ENCODE results near the gene RAB3GAP1. TPM values are rescaled to one million over a fixed set of nuclear protein-coding genes. Genes with fewer than 3 reads are reported as not detected.

RAB3GAP1 gene
- total RNA-seq, 2 experiments from 2014 or later: 22.9 to 23.0 TPM

DNA sequence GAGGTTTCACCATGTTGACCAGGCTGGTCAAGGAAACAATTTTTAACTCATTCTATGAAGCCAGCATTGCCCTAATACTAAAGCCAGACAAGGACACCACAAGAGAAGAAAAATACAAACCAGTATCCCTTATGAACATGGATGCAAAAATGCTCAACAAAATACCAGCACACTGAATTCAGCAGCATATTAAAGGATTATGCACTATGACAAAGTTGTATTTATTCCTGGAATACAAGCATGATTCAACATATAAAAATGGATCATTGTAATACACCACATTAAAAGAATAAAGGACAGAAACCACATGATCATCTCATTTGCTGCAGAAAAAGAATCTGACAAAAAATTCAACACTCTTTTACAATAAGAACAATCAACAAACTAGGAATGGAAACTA lies 138.7 kb downstream of the RAB3GAP1 start:
- Mint-ChIP-seq H3K4me1 (no peaks in the 10 kb centered on the region), H3K36me3 (ENCODE audit: low read depth) (no peaks in the 10 kb centered on the region), H3K27ac (no peak overlapping the region), H3K27me3 (no peaks in the 10 kb centered on the region), H3K4me3 (no peak overlapping the region), H3K9me3 (peaks cover 5% of the 10 kb centered on the region)
- no peak for DNase-seq
- POLR2A ChIA-PET: no interaction called here
- CTCF ChIA-PET: no interaction called here

DNA sequence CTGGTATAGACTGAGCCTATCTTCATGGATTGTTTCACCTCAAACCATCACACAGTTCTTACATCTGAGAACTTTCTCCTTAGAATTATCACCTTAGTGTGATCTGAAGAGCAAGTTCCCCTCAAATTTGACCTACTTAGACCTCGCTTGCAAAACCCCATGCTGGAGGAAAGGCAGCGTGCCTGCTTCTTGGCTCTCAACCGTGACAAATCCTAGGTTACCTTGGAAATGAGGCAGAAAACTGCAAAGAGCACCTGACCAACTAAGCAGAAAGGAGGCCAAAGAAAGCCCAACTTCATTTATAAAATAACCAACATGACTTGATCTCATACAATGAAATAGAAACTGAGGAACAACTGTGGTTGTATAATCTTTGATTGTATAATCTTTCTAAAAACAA lies 146.4 kb downstream of the RAB3GAP1 start:
- no peak overlapping the region for H3K27ac Mint-ChIP-seq
- ChIA-PET POLR2A (no interaction called here), CTCF (no interaction called here)
- no peaks in the 10 kb centered on the region for H3K4me1 Mint-ChIP-seq
- H3K9me3 Mint-ChIP-seq: no peaks in the 10 kb centered on the region
- no peaks in the 10 kb centered on the region for H3K27me3 Mint-ChIP-seq
- no peak overlapping the region for H3K4me3 Mint-ChIP-seq
- H3K36me3 Mint-ChIP-seq (ENCODE audit: low read depth): no peaks in the 10 kb centered on the region
- DNase-seq: no peak

DNA sequence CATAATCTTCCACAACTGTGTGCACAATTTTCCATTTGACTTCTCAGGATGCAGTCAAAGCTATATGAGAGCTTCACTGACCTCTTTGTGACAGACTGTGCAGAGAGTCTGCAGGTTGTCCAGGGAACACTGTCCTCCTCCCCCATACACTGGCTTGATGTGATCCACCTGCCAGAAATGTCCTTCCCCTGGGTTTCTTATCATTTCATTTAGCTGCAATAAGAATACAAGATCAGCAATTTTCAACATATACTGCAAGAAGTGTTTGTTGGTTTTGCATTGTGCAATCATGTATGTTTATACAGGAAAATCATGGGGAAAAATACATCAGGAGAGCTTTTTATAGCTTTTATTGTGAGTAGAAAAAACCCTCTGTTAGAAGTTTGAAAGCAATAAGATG lies 150.7 kb downstream of the RAB3GAP1 start:
- CTCF ChIA-PET: no interaction called here

DNA sequence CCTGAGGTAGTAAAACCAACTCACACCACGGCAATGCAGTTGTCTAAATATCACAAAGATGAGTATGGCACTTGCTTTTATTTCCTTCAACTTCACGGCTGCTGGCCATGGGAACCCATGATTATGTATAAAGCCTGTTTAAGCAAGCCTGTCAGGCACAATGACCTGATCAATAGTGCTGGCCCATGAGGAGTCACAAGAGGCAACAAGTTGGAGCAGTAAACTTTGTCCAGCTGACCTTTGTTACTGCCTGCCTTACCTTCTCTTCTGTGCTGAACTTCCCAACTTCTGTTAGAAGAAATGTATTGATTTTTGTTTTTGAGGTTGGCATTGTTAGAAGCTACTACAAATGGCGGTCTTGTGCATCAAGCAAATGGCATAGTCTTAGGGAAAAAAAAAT lies 151.9 kb downstream of the RAB3GAP1 start:
- no peak overlapping the region for H3K27ac Mint-ChIP-seq
- no peak for DNase-seq
- H3K9me3 Mint-ChIP-seq: no peaks in the 10 kb centered on the region
- no peaks in the 10 kb centered on the region for H3K27me3 Mint-ChIP-seq
- no peaks in the 10 kb centered on the region for H3K36me3 Mint-ChIP-seq (ENCODE audit: low read depth)
- ChIA-PET POLR2A (no interaction called here), CTCF (no interaction called here)
- no peak overlapping the region for H3K4me3 Mint-ChIP-seq
- H3K4me1 Mint-ChIP-seq: no peaks in the 10 kb centered on the region

More for the DNA sequence above, 150.7 kb downstream of the RAB3GAP1 start:
- no peaks in the 10 kb centered on the region for H3K27me3 Mint-ChIP-seq
- no peaks in the 10 kb centered on the region for H3K4me1 Mint-ChIP-seq
- H3K36me3 Mint-ChIP-seq (ENCODE audit: low read depth): no peaks in the 10 kb centered on the region
- H3K9me3 Mint-ChIP-seq: no peaks in the 10 kb centered on the region
- DNase-seq: no peak
- H3K27ac Mint-ChIP-seq: no peak overlapping the region
- POLR2A ChIA-PET: no interaction called here
- H3K4me3 Mint-ChIP-seq: no peak overlapping the region

DNA sequence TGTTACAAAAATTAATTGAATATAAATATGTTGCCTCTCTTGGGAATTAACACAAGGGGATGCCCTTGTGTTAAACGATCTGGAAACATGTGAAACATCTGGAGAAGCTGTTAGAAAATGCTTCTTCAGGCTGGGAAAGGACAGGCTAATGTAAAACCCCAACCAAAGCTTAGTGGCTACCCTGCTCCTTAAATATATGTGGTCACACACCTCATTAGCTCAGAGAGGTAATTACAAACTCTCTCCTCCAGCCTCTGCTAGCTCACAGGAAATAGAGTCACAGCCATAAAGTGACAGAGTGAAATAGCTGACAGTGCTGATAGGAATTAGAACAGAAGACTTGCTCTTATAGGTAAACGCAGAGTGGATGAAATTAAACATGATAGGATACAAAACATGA lies 155.9 kb downstream of the RAB3GAP1 start:
- no peak for DNase-seq
- Mint-ChIP-seq H3K27ac (no peak overlapping the region), H3K27me3 (no peaks in the 10 kb centered on the region), H3K36me3 (ENCODE audit: low read depth) (no peaks in the 10 kb centered on the region), H3K4me3 (no peak overlapping the region), H3K9me3 (no peaks in the 10 kb centered on the region), H3K4me1 (no peaks in the 10 kb centered on the region)
- CTCF ChIA-PET: interaction anchor here (0.6 kb wide), 2 partner anchors 292 to 387 kb away, joined by 4 read pairs; no protein-coding TSS in a partner anchor
- POLR2A ChIA-PET: no interaction called here

DNA sequence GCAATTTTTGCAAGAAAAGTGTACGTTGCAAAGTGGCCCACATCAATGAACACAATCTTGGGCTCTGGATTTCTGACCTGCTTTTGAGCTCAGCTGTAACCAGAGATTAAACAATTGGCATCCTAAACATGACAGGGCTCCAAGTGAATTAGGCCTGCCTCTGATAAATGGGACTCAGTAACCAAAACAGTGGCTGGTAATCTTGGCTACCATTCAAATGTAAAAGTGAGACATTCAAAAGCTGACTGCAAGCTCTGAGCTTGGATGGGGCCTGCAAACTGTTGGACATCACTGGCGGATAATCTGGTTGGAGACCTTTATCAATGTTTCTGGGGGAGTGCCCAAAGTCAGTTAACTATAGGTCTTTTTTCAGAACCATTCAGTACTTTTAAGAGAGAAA lies 160.7 kb downstream of the RAB3GAP1 start:
- POLR2A ChIA-PET: no interaction called here
- no peaks in the 10 kb centered on the region for H3K27me3 Mint-ChIP-seq
- H3K9me3 Mint-ChIP-seq: no peaks in the 10 kb centered on the region
- no peaks in the 10 kb centered on the region for H3K36me3 Mint-ChIP-seq (ENCODE audit: low read depth)
- no peak for DNase-seq
- CTCF ChIA-PET: no interaction called here
- H3K4me3 Mint-ChIP-seq: no peak overlapping the region
- H3K27ac Mint-ChIP-seq: no peak overlapping the region
- no peaks in the 10 kb centered on the region for H3K4me1 Mint-ChIP-seq

DNA sequence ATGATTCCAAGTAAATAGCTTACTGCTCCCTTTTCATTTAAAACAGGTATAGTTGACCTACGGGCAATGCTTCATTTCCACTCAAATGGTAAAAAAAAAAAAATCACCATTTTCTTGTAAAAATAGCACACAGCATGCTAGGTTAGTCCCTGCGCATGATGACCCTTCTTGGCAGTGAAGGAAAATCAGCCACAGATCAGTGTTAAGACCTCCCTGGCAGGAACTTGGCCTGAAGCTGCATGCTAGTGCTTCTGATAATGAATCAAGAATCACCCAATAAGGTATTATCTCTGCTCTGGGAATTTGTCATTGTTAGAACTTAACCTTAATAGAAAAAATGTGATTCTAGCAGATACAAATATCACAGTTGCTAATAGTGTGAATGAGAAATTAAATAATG lies 166.3 kb downstream of the RAB3GAP1 start:
- no peak overlapping the region for H3K27ac Mint-ChIP-seq
- POLR2A ChIA-PET: no interaction called here
- no peaks in the 10 kb centered on the region for H3K27me3 Mint-ChIP-seq
- no peaks in the 10 kb centered on the region for H3K4me1 Mint-ChIP-seq
- H3K4me3 Mint-ChIP-seq: no peak overlapping the region
- no peaks in the 10 kb centered on the region for H3K36me3 Mint-ChIP-seq (ENCODE audit: low read depth)
- DNase-seq: no peak
- H3K9me3 Mint-ChIP-seq: no peaks in the 10 kb centered on the region
- CTCF ChIA-PET: no interaction called here

DNA sequence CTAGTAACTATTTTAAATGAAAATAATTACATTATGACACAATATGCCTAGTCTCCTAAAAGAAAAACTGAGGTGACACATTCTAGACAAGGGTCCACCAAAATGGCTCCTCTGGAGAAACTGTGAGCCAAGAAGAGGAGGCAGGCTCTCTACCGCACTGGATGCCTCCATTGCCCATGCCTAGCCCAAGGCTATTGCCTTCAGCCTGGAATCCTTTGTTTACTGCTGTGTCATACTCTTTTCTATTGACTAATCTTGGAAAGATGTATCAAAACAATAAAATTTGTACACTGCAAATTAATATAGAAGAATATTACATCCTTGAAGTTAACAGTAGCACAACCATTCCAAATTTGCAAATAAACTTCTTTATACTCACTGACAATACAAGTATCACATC lies 167.1 kb downstream of the RAB3GAP1 start:
- DNase-seq: no peak
- POLR2A ChIA-PET: no interaction called here
- CTCF ChIA-PET: no interaction called here
- Mint-ChIP-seq H3K4me3 (no peak overlapping the region), H3K4me1 (no peaks in the 10 kb centered on the region), H3K9me3 (no peaks in the 10 kb centered on the region), H3K36me3 (ENCODE audit: low read depth) (no peaks in the 10 kb centered on the region), H3K27me3 (no peaks in the 10 kb centered on the region), H3K27ac (no peak overlapping the region)

Other genes starting within 250 kb of the RAB3GAP1 start
- not detected for gene ACMSD, start 213.7 kb upstream of the RAB3GAP1 start, total RNA-seq
- gene CCNT2, start 133.5 kb upstream of the RAB3GAP1 start, total RNA-seq: 10 to 100 TPM; 35.8 to 37.4 TPM
- gene MAP3K19, start 4.8 kb upstream of the RAB3GAP1 start, total RNA-seq: not detected